Heart right ventricle (tissue), 16 donors: Measurements from ENCODE around the gene TNFSF10. TPM values are rescaled to one million over a fixed set of nuclear protein-coding genes. Genes with fewer than 3 reads are reported as not detected.

ENCODE experiments used
- ATAC-seq, 8 donors: fragments of 200-7000 bp; cut with Tn5 transposase; one replicate each; pipeline ENCODE4 v1.9.1; 2020; ENCODE audit warnings: mild to moderate bottlenecking in 8 of 8, moderate library complexity in 8 of 8, moderate number of reproducible peaks in 1 of 8
- DNase-seq, 2 donors: peaks; one replicate each; pipeline ENCODE4 v3.0.0-alpha.2; 2020
- H3K27ac ChIP-seq, 10 donors: fragments of 200-600 bp; sonication (generic) in 2 of 10; one replicate each; pipeline versions ENCODE4 v1.5.0 to v1.8.0; 2020 to 2022; ENCODE audit warnings: mild to moderate bottlenecking in 3 of 10
- H3K27me3 ChIP-seq, 7 donors: fragments of 200-600 bp; one replicate each; pipeline ENCODE4 v1.8.0; 2021 to 2022; ENCODE audit warnings: mild to moderate bottlenecking in 2 of 7
- H3K36me3 ChIP-seq, 9 donors: fragments of 200-600 bp; sonication (generic) in 1 of 9; one replicate each; pipeline versions ENCODE4 v1.5.0 to v1.8.0; 2020 to 2022; ENCODE audit warnings: mild to moderate bottlenecking in 2 of 9
- H3K4me1 ChIP-seq, 9 donors: fragments of 200-600 bp; sonication (generic) in 1 of 9; one replicate each; pipeline versions ENCODE4 v1.5.0 to v1.8.0; 2020 to 2022; ENCODE audit warnings: mild to moderate bottlenecking in 4 of 9
- H3K4me3 ChIP-seq, 10 donors: fragments of 200-600 bp; sonication (generic) in 2 of 10; one replicate each; pipeline versions ENCODE4 v1.5.0 to v1.8.0; 2020 to 2022; ENCODE audit warnings: mild to moderate bottlenecking in 7 of 10, moderate library complexity in 2 of 10
- H3K9me3 ChIP-seq, 11 donors: fragments of 200-600 bp in 10 of 11; sonication (generic) in 2 of 11; one replicate each; pipeline versions ENCODE4 v1.5.0 to v1.8.0; 2013 to 2022; ENCODE audit warnings: mild to moderate bottlenecking in 2 of 11, control low read depth in 1 of 11, moderate library complexity in 1 of 11
- CTCF ChIP-seq, 9 donors: fragments of 200-600 bp; sonication (generic) in 2 of 9; IDR thresholded peaks; one replicate each; pipeline versions ENCODE4 v1.5.0 to v1.8.0; 2021 to 2022; ENCODE audit warnings: antibody characterized with exemption in 9 of 9, mild to moderate bottlenecking in 5 of 9, moderate library complexity in 1 of 9
- WGBS, 2 donors: extraction: QIAGEN DNeasy Blood & Tissue Kit; methylation state at CpG; one replicate each; pipeline ENCODE4 v1.1.7; 2013; ENCODE audit warnings: inconsistent platforms in 1 of 2; 5-methylcytosine and 5-hydroxymethylcytosine counted together
- intact Hi-C, 10 donors: fragments of 100-400 bp; cut with DNase I; formaldehyde crosslinking; loops; one replicate each; pipeline versions ENCODE4 v1.11.1 to v1.14.2; 2022
- polyA plus RNA-seq, 2 donors: library from polyadenylated mRNA; stranded (reverse); fragments of 200-250 nt; gene quantifications; one replicate each; pipeline ENCODE4 v1.2.3, GENCODE V29; 2013
- total RNA-seq, 10 donors: library from RNA; stranded (reverse); fragmentation: NEBNext Ultra II Directional in 3 of 10; extraction: Animal tissue kit (Norgen Biotek cat#: 25700) in 3 of 10; gene quantifications; one replicate each; pipeline versions ENCODE4 v1.2.1 to v1.2.4, GENCODE V29; 2021 to 2023
- donor health status: Arrhythmogenic right ventricular cardiomyopathy.
- donor health status: ischemic (EF 13 %, LVEDD 7.1; RV severe dilation, severe dysfunction).
- donor health status: healthy with polysubstance abuse.
- donor health status: DM: no; HTN: yes; CAD: no.
- donor health status: DM: no; HTN: no; CAD: no.
- donor health status: ischemic (EF 25% LVEDD 6.9; RV normal size, moderate dysfunction).
- donor health status: ischemic (EF 25% LVEDD 5.7; RV mildly dilated, moderate dysfunction).
- donor health status: healthy.
- donor health status: DM: yes; HTN: yes; CAD: no.
- donor health status: Ischemic cardiomyopathy.
- donor health status: ischemic (EF 35%, LVEDD 5.7; RV mildly dilated, moderate dysfunction).
- donor health status: nonischemic (EF 11% LVEDD 7.7; RV severe dilation, severe dysfunction).
- donor health status: DM: yes; HTN: yes; CAD: no.
- donor health status: PGD.
- donor health status: ischemic (EF 29% LVEDD 5.4; RV normal size, mild dysfunction).
- donor health status: nonischemic (EF 23%, LVEDD 6.1; RV moderate dilation, normal function).

TNFSF10 gene
- total and polyA plus RNA-seq, 12 donors: 4.7 to 51.5 (median 17.5) TPM

- no peaks in the 10 kb centered on the region for H3K27me3 ChIP-seq
- ATAC-seq (no peak), DNase-seq (no peak)
- H3K4me1 ChIP-seq: peaks cover 0 to 8% (median 0%) of the 10 kb centered on the region in 9 donors
- peaks cover 0 to 18% (median 6%) of the 10 kb centered on the region in 11 donors for H3K9me3 ChIP-seq
- no peak overlapping the region for H3K4me3 ChIP-seq
- 93 to 94% methylated on average over 1 of the region's 1 CpG for WGBS, 2 donors
- intact Hi-C loops: loop anchor here in 6 of 10 donors (5.0 to 10.0 kb wide), 5 partner anchors 78 to 826 kb away; no protein-coding TSS in a partner anchor
- TF ChIP-seq CTCF (IDR thresholded peaks at IDR 0.05): no peak
- H3K36me3 ChIP-seq: no peaks in the 10 kb centered on the region
- no peak overlapping the region for H3K27ac ChIP-seq
These were observed 52.6 kb downstream of the TNFSF10 start for GRCh38 chr3:172470588-172470987.

DNA sequence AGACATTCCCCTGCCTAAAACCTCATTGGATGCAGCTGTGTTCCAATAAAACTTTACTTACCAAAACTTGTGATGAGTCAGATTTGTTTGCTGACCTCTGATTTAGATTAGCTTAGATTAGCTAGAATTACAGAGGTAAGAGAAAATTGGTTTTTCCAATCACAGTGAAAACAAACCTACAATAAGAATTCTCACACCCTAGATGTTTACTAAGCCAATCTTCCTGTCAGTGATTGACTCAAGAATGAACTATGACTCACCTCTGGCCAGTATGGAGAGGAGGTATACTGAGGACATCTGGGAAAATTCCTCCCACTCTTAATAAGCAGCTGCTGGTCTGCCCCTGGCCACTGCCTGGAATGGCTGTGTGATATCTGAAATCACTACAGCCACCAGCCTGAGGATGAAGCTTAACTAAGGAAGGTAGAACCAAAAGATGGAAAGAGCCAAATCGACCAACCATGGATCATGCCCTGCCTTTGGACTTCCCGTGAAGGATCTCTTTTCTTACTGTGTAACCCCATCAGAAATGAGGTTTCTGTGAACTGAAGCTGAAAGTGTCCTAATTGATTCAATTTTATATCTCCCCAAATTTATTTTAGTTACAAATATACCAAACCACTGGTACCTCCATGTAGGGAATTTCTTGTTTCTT, 55.9 kb downstream of the TNFSF10 start:
- H3K4me3 ChIP-seq: no peak overlapping the region
- H3K27ac ChIP-seq: no peak overlapping the region
- intact Hi-C loops: loop anchor here in 1 of 10 donors (10.0 kb wide), 1 partner anchor 92 kb away; no protein-coding TSS in a partner anchor
- H3K4me1 ChIP-seq: peaks cover 0 to 8% (median 0%) of the 10 kb centered on the region in 9 donors
- TF ChIP-seq CTCF (IDR thresholded peaks at IDR 0.05): no peak
- DNase-seq (no peak), ATAC-seq (no peak)
- H3K9me3 ChIP-seq: peaks cover 0 to 12% (median 6%) of the 10 kb centered on the region in 11 donors
- 86 to 96% methylated on average over 2 of the region's 2 CpGs for WGBS, 2 donors
- H3K36me3 ChIP-seq: no peaks in the 10 kb centered on the region
- no peaks in the 10 kb centered on the region for H3K27me3 ChIP-seq

- intact Hi-C loops: loop anchor here in 1 of 10 donors (10.0 kb wide), 1 partner anchor 92 kb away; no protein-coding TSS in a partner anchor
- H3K4me1 ChIP-seq: peaks cover 0 to 10% (median 0%) of the 10 kb centered on the region in 9 donors
- ATAC-seq (no peak), DNase-seq (no peak)
- H3K27ac ChIP-seq: no peak overlapping the region
- TF ChIP-seq CTCF (IDR thresholded peaks at IDR 0.05): no peak
- no peak overlapping the region for H3K4me3 ChIP-seq
- 85% methylated on average over 4 of the region's 4 CpGs for WGBS, 2 donors
- H3K36me3 ChIP-seq: no peaks in the 10 kb centered on the region
- peaks cover 0 to 6% (median 0%) of the 10 kb centered on the region in 11 donors for H3K9me3 ChIP-seq
- no peaks in the 10 kb centered on the region for H3K27me3 ChIP-seq
These were observed 56.6 kb downstream of the TNFSF10 start for GRCh38 chr3:172466553-172467130.

DNA sequence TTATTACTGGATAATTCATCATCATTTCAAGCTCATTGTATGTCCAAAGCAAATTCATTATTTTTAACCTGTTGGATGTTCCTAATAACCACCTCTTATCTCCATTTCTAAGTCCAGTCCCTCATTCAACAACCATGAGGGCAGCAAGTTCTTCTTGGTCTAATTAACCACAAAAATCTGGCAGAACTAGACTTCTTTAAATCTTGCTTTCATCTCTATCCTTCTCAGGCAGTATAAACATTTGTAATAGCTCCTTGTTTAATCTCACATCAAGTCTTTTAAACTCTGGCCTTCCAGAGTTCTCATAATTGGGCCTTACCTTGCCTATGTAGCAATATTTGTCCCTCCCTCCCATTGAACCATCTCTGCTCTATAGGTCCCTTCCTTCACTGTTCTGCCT, 57.9 kb downstream of the TNFSF10 start:
- DNase-seq (no peak), ATAC-seq (no peak)
- no peak for TF ChIP-seq CTCF (IDR thresholded peaks at IDR 0.05)
- intact Hi-C loops: loop anchor here in 1 of 10 donors (10.0 kb wide), 1 partner anchor 90 kb away; no protein-coding TSS in a partner anchor
- Histone ChIP-seq H3K9me3 (no peaks in the 10 kb centered on the region), H3K4me1 (peaks cover 0 to 15% (median 0%) of the 10 kb centered on the region in 9 donors), H3K27ac (no peak overlapping the region), H3K36me3 (no peaks in the 10 kb centered on the region), H3K27me3 (no peaks in the 10 kb centered on the region), H3K4me3 (no peak overlapping the region)
